Measurements from ENCODE around the gene FXYD3. TPM values are rescaled to one million over a fixed set of nuclear protein-coding genes. Genes with fewer than 3 reads are reported as not detected.
A peak's percentile ranks its signal among the peaks of the same experiment; 100 is the strongest.

Gene FXYD3, protein sequence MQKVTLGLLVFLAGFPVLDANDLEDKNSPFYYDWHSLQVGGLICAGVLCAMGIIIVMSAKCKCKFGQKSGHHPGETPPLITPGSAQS
- 3.0 and 3.7 TPM in 2 replicates for total RNA-seq (2014; rRNA removed; shearing (Covaris generic))

DNA sequence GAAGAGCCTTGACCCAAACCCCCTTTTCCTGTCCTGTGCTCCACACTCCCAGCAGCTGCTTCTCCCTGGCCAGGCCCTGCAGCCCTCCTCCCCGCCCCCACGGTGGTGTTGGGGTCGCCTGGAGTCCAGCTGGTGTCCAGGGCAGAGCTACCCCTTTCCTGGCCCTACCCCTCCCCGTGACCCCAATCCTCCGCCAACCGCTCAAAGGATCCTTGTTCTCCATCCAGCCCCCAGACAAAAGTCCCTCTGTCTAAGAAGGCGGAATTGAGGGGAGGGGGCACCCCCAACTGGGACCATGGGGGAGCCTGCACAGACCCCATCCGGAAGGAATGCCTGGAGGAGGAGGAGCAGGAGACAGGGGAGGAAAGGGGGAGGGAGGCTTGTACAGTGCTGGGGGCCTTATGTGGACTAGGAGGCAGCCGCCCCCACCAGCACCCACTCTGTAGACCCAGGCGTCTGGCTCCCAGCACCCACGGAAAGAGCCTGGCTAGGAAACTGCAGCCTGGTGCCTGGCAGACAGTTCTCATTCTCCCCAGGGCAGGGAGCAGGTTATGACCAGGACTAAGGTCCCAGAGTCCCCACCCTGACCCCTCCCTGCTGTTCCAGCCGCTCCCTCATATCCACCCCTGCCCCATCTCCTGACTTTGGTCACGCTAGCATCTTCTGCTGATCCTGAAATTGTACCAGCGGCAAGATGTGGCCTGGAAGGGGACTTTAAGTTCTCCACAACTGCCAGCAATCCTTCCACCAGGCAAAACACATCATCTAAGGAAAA, at the start of gene FXYD3:
Gene FXYD3, plus strand, starts transcription at position 647 of the 775 bp plus-strand sequence. CDS start 3,554 bp downstream, outside the sequence.
- peak; percentile 35 for DNase-seq (ENCODE audit: low read depth)

DNA sequence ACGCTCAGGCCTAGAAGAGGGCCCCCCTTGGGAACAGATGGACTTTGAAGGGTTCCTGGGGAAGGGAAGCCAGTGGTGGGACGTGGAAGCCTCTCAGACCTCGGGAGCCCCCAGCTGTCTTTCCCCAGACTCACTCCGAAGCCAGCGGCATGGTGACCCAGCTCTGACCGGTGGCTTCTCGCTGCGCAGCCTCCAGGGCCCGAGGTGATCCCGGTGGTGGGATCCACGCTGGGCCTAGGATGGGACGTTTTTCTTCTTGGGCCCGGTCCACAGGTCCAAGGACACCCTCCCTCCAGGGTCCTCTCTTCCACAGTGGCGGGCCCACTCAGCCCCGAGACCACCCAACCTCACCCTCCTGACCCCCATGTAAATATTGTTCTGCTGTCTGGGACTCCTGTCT, 49.5 kb upstream of the FXYD3 start:
- no peak for DNase-seq (ENCODE audit: low read depth)

DNA sequence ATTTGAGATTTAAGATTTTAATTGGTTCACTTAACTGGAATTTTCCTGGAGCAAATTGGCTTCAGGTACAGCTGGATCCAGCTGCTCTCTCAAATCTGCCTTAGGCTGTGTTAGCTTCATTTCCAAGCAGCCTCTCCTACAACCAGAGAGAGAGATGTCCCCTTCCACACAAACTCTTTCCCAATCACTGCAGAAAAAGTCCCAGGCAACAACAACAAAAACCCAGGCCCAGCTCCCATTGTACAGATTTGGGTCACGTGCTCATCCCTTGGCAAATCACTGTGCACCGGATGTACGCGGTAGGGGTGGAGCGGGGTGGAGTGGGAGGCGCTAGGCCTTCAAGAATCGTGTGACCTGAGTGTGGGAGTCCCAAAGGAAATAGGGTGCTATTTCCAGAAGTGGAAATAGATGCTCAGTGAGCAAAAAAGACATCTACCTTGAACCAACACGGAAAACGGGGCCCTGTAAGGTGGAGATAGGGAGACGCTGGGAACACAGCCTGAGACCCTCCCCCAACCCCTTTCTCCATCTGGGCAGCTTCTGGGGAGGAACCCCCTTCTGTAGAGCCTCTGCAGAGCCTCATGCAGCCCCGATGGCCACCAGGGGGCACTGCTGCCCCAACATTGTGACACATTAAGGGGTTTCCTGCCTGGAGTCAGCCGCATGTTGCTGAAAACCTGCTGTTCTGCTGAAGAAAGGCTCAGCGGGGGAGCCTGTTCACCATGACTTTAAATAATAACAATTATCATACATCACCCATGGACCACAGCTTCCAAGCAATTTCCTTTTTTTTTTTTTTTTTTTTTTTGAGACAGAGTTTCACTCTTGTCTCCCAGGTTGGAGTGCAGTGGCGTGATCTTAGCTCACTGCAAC, 48.7 kb upstream of the FXYD3 start:
- DNase-seq (ENCODE audit: low read depth): peak; percentile 79

DNA sequence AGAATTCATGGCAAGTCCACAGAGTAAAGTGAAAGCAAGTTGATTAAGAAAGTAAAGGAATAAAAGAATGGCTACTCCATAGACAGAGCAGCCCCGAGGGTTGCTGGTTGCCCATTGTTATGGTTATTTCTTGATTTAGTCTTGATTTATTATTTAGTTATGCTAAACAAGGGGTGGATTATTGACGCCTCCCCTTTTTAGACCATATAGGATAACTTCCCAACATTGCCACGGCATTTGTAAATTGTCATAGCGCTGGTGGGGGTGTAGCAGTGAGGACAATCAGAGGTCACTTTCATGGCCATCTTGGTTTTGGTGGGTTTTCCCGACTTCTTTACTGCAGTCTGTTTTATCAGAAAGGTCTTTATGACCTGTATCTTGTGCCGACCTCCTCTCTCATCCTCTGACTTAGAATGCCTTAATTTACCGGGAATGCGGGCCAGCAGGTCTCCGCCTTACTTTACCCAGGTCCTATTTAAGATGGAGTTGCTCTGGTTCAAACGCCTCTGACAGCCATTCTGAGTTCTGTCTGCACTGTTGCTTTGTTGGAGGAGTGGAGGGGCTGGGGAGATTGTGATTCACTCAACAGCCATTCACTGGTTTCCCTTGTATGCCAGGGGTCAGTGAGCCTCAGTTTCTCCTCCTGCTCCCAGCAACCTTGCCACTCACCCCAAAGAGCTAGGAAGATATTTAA, 46.5 kb upstream of the FXYD3 start:
- DNase-seq (ENCODE audit: low read depth): no peak

DNA sequence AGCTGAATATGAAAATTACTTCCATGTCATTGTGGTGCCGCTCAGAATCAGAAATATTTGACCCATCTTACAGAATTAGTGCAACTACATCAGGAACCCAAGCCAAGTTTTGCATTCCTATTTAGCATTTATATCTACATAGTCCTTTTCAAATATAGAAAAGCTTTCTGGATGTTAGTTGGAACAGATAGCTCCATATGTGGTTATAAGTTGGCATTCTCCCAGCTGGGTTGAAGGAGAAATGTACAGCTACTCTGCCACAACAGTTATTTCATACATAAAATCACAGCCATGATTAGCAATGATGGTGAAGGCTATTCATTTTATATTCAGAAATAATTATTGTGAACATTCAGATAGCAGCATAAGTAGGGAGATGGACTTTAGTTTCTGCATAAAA, 45.9 kb upstream of the FXYD3 start:
- no peak for DNase-seq (ENCODE audit: low read depth)

DNA sequence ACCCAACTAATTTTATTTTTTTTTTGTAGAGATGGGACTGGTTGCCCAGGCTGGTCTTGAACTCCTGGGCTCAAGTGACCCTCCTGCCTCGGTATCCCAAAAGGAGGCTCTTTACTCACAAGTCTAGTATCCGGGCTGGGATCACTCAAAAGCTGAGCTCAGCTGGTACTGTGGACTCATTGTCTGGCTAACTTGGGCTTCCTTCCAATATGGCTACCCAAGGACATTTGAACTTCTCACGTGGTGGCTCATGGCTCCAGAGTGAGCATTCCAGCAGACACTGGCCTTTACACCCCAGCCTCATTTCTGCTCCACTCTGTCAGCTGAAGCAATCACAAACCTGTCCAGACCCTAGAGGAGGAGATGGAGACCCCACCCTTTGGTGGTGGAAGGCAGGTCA, 45.2 kb upstream of the FXYD3 start:
- DNase-seq (ENCODE audit: low read depth): no peak

DNA sequence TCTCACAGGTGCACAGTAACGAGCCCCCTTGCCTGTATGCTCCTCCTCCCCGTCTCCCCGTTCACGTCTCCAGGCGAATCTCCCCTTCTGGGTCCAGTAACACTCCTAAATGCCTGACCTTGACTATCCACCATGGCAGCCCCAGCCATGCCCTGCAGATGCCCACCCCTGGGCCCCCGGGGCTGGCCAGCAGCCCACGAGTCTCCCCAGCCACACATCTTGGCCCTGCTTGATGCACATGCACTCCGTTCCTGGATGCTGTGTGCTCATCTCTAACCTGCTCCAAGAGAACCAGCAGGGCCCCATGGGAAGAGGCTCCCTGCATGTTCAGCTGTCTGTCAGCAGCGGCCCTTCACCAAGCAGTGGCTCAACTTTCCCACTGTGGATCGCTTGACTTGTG, 42.1 kb upstream of the FXYD3 start:
- DNase-seq (ENCODE audit: low read depth): no peak

DNA sequence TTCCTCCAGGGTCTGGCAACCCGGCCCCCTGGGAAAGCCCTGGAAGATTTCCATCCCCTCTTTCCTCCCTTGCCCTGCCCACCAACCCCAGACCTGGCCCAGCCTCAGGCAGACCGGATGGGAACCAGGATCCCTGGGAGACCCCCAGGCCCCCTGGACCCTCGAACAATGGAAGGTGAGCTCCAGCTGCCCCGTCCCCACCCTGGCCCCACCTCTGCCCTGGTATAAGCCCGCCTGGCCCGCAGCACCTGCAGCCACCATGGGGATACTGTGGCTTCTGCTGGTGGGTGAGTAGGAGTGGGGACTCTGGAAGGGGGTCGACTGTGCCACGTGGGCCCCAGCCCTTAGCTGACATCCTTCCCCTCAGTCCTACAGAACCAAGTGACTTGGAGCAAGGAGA, 41.7 kb upstream of the FXYD3 start:
- DNase-seq (ENCODE audit: low read depth): no peak

DNA sequence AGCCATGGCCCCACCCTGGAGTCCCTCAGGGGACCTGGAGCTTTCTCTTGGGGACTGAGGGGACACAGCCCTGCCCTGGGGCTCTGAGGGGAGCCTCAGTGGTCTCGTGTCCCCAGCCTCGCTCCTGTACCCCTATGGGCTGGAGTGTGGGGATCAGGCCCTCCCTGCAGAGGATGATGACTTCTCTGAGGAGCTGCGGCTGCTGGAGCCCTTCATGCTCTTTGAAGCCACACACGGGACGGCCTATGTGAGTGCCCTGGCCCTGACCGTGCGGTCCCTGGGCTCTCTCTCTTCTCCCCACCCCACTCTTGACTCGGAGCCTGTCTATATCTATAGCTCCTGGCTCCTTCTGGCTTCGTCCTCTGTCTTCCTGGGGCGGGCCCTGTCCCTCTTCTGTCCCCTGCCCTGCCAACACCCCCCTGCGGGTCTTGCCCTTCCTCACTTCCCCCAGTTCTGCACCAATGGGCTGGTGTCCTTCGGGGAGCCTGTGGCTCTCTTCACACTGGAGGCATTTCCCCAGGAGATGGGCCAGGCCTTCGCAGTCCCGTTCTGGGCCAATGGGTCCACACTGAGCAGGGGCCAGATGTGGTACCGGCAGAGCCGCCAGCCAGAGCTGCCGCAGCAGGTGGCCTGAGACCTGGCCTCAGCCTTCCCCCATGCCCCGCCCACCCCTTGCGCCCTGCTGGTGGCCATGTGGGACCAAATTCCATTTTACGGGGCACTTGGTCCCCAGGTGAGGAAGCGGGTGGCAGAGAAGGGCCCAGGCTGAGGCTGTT, 41.0 kb upstream of the FXYD3 start:
- no peak for DNase-seq (ENCODE audit: low read depth)

DNA sequence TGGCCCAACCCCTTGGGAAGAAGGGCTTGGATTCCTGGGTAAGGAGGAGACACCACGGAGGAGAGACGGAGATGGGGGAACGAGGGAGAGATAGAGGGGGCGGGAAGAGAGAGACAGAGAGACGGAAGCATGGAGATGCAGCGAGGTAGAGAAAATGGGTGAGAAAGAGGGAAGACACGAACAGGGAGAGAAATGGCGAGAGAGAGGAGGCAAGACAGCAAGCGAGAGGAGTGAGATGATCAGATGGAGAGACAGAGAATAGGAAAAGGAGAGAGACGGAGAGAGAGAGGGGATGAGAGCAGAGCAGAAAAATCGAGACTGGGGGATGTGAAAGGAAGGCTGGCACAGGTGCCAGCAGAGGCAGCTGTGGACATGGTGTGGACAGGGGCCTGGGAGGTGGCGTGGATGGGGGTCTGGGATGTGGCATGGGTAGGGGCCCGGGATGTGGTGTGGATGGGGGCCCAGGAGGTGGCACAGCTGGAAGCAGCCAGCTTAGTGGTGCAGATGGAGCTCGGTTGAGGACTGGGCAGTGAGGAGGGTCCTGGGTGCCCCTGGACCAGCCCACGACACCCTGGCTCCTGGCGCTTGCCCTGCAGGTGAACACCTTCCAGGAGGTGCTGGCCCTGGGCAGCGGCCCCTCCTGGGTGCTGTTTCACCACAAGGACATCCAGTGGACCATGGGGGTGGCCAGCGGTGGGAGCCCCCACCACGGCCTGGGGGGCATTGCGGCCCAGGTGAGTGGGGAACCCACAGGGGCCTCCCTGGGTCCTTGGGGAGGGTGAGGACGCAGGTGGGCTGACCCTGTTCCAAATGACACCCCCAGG, 40.2 kb upstream of the FXYD3 start:
- no peak for DNase-seq (ENCODE audit: low read depth)

DNA sequence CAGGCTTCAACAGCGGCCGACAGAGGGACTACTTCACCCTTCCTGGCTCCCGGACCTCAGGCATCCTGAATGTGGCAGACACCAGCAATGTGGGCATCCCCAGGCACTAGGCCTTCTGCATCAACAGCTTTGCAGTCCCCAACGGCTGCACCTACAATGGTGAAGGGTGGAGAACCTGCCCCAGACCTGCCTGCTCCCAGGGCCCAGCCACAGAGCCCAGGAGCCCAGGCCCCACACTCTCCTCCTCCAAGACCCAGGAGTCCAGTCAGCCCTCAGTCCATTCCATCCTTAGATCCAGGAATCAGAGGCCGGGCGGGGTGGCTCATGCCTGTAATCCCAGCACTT, 39.6 kb upstream of the FXYD3 start:
- DNase-seq (ENCODE audit: low read depth): no peak

DNA sequence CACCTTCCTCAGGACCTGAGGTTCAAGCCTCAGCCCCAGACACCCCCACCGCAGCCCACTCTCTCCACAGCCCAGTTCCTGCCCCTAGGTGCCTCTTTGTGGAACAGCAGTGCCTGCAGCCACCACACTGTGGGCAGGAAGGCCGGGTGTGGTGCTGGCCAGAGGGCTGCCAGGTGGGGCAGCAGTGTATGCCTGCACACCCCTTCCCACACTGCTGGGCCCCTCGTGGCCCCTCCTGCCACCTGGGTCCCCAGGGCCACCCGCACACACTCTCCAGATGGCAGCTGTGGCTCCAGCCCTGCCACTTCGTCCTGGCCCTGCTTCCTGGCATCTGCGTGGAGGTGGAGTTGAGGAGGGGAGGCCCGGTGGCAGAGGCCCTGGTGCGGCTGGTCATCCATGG, 39.0 kb upstream of the FXYD3 start:
- DNase-seq (ENCODE audit: low read depth): no peak

DNA sequence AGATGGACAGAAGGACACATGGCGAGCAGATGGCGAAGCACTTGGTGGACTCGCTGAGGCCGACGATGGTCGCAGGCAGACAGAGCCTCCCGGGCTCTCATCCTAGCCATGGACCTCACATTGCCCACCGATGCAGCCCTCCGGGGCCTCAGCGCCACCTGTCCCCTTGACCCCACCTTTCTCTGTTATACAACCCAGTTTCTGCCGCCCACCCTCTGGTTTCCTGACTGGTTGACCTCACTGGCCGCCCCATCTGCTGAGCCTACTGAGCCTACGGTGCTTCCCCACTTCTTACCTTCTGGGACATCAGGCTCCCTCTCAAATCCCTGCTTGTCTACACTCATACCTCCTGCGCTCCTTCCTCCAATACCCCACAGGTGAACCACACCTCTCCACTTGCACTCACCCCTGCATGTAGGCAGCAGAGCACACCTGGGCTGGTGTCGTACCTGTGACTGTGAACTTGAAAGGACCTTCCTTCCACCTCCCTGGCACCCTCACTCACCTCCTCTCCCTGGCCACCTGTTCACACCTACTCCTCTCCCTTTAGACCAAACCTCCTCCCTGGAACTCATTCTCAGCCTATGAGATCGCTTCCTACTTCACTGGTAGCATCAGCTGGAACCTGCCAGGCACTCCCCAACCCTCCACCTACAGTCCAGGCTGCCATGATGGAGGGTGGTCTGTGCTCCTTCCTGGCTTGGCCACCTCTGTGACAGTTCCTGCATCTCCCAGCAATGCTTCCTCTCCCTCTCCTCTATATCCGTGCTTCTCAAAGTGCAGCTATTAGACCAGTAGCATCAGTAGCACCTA, 38.0 kb upstream of the FXYD3 start:
- no peak for DNase-seq (ENCODE audit: low read depth)

DNA sequence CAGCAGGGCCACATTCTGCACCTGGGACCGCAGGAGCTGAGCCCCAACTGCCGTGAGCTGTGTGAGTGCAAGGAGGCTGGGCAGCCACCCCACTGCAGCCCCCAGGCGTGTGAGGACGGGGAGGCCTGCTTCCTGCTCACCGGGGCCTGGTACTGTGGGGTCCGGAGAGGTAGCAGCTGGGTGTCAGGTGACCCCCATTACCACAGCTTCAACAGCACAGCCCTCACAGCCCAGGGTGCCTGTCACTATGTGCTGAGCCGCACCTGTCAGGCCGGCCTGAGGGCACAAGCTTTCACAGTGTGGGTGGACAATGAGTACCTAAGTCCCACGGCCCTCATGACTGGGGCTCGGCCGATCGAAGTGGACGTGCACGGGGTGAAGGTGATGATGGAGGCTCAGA, 35.8 kb upstream of the FXYD3 start:
- DNase-seq (ENCODE audit: low read depth): no peak

DNA sequence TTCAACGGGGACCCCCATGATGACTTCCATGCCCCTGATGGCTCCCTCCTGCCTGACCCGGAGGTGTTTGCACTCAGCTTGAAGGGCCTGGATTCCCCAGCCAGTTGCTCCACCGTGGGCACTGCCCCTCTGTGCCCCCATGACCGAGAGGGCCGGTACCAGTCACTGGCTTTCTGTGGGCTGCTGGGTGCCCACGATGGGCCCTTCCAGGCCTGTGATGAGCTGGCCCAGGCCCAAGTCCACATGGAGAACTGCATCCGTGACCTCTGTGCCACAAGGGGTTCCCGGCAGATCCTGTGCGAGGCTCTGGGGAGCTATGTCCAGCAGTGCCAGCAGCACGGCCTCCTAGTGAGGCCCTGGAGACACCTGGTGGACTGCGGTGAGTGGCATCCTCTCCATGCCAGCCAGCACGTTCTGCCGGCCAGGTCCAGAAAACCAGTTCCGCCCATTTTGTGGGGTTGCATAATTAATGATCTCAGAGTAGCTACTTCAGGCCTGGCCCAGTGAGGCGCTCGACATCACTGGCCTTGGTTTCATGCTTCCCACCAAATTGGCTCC, 34.9 kb upstream of the FXYD3 start:
- DNase-seq (ENCODE audit: low read depth): no peak

DNA sequence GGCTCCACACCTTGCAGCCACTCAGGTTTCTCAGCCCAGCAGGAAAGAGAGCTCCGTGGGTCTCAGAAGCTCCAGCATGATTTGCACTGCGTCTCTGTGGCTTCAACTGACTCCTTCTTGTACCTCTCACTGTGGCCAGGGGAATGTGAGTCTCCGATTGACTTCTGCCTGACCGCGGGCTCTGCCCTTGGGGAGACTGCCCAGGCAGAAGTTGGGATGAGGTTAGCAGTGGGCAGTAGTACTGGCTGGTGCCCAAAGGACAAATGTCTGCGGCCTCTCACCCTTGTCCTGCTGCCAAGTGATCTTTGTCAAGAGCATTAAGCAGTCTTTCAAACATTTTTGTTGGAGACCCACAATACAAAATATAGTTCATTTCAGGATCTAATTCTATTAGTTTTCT, 34.4 kb upstream of the FXYD3 start:
- DNase-seq (ENCODE audit: low read depth): peak; percentile 25

DNA sequence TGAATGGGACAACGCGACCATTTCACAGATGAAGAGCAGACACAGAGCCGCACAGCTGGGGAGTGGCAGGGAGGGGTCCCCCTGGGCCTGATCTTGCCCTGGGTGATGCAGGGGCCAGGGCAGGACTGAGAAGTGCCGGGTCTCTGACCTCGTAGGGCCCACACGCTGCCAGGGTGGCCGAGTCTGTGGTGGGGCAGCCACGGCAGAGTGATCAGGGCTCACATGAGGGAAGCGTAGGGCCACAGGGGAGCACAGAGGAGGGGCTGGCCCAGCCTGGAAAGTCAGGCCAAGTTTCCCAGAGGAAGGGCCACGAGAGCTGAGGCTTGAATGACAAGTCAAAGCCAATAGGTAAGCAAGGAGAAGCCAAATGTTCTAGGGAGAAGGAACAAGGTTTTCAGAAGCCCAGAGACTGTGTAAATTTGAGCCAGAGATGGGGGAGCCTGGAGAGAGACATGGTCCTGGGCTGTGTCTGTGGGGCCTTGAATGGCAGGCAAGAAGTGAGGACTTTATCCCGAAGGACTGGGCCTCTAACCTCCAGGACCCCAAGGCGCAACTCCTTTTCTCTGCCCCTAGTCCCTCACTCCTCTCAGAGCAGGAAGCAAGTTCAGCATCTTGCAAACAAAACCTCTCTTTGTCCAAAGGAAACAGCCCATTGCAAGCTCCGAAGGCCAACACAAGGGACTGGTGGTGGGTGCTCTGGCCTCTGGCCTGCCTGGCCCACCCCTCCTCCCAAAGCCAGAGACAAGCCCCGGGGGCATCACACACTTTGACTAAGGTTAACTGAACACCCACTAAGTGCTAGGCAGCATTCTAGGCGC, 31.7 kb upstream of the FXYD3 start:
- DNase-seq (ENCODE audit: low read depth): no peak

DNA sequence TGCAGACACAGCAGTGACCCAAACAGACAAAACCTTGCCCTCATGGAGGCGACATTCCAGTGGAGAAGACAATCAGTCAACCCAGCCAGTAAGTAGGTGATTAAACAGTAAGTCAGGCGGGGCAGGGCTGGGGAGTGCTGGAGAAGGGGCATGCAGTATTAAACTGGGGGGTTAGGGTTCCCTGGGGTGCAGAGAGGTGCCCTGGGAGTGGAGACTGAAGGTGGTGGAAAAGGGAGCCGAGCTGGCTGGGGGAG, 31.2 kb upstream of the FXYD3 start:
- DNase-seq (ENCODE audit: low read depth): no peak

DNA sequence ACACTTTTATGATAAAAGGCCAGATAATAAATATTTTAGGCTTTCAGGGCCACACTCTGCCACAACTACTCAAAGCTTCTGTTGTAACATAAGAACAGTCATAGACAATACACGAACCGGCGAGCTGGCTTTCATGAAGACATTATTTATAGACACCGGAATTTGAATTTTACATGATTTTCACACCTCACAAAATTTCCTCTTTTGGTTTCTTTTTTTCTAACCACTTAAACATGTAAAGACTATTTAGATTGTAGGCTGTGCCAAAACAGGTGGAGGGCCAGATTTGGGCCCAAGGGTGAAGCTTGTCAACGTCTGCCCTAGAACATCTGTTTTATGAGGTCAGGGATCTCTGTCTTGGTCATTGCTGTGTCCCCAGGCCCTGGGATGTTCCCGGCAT, 29.7 kb upstream of the FXYD3 start:
- no peak for DNase-seq (ENCODE audit: low read depth)

Data from RPMI7951 (cell line).